Glutamatergic neuron (in vitro differentiated cells): ENCODE data around the gene CAPN12. TPM values are rescaled to one million over a fixed set of nuclear protein-coding genes. Genes with fewer than 3 reads are reported as not detected.

Experiments used
- DNase-seq: peaks from one replicate; pipeline ENCODE4 v3.0.0; 2022
- H3K27ac Mint-ChIP-seq: one replicate; pipeline ENCODE4 v1.8.0; 2020; ENCODE audit warnings: mild to moderate bottlenecking, mixed read lengths, inconsistent platforms; ENCODE audit not compliant: unreplicated experiment
- H3K27me3 Mint-ChIP-seq: one replicate; pipeline ENCODE4 v1.8.0; 2020; ENCODE audit warnings: mild to moderate bottlenecking, moderate library complexity, mixed read lengths, inconsistent platforms; ENCODE audit not compliant: unreplicated experiment
- H3K36me3 Mint-ChIP-seq: one replicate; pipeline ENCODE4 v1.8.0; 2020; ENCODE audit warnings: mild to moderate bottlenecking, mixed read lengths, inconsistent platforms; ENCODE audit not compliant: unreplicated experiment
- H3K4me1 Mint-ChIP-seq: one replicate; pipeline ENCODE4 v1.8.0; 2020; ENCODE audit warnings: mild to moderate bottlenecking, low read depth, mixed read lengths, inconsistent platforms; ENCODE audit not compliant: unreplicated experiment
- H3K4me3 Mint-ChIP-seq: one replicate; pipeline ENCODE4 v1.8.0; 2020; ENCODE audit warnings: mild to moderate bottlenecking, mixed read lengths, inconsistent platforms; ENCODE audit not compliant: unreplicated experiment
- H3K9me3 Mint-ChIP-seq: one replicate; pipeline ENCODE4 v1.8.0; 2020; ENCODE audit warnings: mild to moderate bottlenecking, moderate library complexity, mixed read lengths, inconsistent platforms; ENCODE audit not compliant: unreplicated experiment
- total RNA-seq: library from RNA; stranded (reverse); fragmentation: NEBNext Ultra II Directional; extraction: Animal tissue kit (Norgen Biotek cat#: 25700); gene quantifications from one replicate; pipeline ENCODE4 v1.2.1, GENCODE V29; 2021; ENCODE audit not compliant: unreplicated experiment
- TF ChIP-seq, protein P1 (sequence below): fragments of 200-600 bp; sonication (generic); IDR thresholded peaks from one replicate; pipeline ENCODE4 v1.5.0; 2021; ENCODE audit not compliant: partially characterized antibody, unreplicated experiment

The CAPN12 gene
- total RNA-seq, 1 donor from 2014 or later: 4.8 TPM

DNA sequence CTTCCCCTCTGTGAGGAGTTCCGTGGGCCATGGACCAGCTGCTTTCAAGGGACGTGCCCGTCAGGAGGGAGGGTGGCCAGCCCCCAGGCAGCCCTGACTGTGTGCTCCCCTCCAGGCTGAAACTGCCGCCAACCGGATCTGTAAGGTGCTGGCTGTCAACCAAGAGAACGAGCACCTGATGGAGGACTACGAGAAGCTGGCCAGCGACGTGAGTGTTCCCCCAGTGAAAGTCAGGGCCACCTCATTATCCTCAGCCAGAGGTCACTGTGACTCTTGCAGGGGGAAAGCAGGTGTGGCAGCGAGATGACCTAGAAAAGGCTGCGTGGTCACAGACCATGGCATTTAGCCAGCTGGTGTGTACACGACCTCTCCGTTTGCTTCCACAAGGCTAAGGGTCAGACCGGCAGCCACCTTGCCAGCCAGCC lies 29.9 kb downstream of the CAPN12 start:
- TF ChIP-seq, protein P1, sequence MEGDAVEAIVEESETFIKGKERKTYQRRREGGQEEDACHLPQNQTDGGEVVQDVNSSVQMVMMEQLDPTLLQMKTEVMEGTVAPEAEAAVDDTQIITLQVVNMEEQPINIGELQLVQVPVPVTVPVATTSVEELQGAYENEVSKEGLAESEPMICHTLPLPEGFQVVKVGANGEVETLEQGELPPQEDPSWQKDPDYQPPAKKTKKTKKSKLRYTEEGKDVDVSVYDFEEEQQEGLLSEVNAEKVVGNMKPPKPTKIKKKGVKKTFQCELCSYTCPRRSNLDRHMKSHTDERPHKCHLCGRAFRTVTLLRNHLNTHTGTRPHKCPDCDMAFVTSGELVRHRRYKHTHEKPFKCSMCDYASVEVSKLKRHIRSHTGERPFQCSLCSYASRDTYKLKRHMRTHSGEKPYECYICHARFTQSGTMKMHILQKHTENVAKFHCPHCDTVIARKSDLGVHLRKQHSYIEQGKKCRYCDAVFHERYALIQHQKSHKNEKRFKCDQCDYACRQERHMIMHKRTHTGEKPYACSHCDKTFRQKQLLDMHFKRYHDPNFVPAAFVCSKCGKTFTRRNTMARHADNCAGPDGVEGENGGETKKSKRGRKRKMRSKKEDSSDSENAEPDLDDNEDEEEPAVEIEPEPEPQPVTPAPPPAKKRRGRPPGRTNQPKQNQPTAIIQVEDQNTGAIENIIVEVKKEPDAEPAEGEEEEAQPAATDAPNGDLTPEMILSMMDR: no peak
- H3K27ac Mint-ChIP-seq: no peak overlapping the region

DNA sequence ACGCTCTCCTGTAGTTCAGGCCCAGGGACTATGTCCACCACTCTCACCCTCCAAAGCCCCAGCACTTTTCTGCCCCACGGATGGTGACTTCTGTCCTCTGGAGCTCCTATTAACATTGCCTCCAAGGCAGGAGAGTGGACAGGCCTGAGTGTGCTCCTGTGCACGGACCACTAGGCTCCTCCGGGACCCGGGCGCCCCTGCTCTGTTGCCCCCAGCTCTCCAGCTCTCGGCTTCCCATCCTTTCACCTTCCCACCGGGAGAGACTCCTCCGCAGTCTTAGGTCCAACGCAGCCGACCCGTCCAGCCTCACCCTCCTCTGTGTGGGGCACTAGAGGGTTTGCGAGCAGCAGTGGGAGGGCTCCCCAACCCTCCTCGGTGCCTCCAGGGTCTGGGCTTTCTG lies 30.4 kb downstream of the CAPN12 start:
- Mint-ChIP-seq H3K36me3 (no peaks in the 10 kb centered on the region), H3K27me3 (peaks cover 15% of the 10 kb centered on the region), H3K4me3 (no peak overlapping the region), H3K9me3 (peaks cover 12% of the 10 kb centered on the region), H3K4me1 (peaks cover 3% of the 10 kb centered on the region), H3K27ac (peak overlapping the region; percentile 82)
- TF ChIP-seq, protein P1: no peak
- DNase-seq: no peak

More for the DNA sequence above, 29.9 kb downstream of the CAPN12 start:
- DNase-seq: no peak
- peaks cover 14% of the 10 kb centered on the region for H3K27me3 Mint-ChIP-seq
- H3K9me3 Mint-ChIP-seq: peaks cover 12% of the 10 kb centered on the region
- H3K4me1 Mint-ChIP-seq: peaks cover 3% of the 10 kb centered on the region
- no peak overlapping the region for H3K4me3 Mint-ChIP-seq
- H3K36me3 Mint-ChIP-seq: no peaks in the 10 kb centered on the region

DNA sequence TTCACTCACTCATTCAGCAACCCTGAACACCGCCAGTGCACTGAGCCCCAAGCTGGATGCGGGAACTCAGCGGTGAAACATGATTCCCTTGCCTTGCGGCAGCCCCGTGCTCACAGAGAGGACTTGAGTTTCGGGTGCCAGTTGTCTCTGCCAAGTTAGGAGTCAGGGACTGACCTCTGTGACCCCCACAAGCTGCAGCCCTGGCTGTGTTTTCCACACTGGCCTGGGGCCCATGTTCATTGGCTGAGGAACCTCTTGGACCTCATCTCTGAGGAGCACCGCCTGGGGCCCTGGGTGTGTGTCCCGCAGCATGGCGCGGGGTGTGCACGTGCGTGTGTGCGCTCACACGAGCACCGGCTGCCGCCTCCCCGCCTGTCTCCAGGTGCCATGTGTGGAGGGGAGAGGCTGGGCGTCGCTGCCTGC lies 31.0 kb downstream of the CAPN12 start:
- H3K4me3 Mint-ChIP-seq: no peak overlapping the region
- TF ChIP-seq, protein P1: no peak
- peaks cover 10% of the 10 kb centered on the region for H3K27me3 Mint-ChIP-seq
- H3K27ac Mint-ChIP-seq: peak overlapping the region; percentile 43
- H3K36me3 Mint-ChIP-seq: no peaks in the 10 kb centered on the region
- H3K4me1 Mint-ChIP-seq: peaks cover 3% of the 10 kb centered on the region
- no peak for DNase-seq
- H3K9me3 Mint-ChIP-seq: peaks cover 12% of the 10 kb centered on the region

DNA sequence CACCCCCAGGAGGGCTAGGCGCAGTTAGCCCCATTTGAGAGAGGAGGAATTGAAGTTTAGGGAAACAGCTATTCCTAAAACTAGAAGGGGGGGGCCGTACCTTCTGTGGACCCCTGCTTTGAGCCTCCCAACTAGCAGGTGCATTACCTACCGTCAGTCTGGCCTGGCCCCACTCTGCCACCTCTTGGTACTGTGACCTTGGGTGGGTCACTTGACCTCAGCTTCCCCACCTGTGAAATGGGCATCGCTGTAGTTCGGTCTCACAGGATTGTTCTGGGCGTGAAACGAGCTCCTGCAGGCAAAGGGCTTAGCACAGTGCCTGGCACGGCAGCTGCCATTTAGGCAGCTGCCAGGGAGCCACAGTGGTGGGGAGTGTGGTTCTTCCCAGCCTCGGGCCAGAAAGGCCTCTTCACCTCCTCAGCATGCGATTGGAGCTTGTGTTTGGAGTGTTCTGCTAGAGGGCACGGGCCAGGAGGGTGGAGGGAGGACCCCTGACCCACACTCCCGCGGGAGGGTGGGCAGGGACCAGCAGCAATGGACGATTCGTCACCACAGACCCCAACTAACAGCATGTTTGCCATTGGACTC lies 32.0 kb downstream of the CAPN12 start:
- TF ChIP-seq, protein P1: no peak
- Mint-ChIP-seq H3K4me1 (peaks cover 3% of the 10 kb centered on the region), H3K27me3 (peaks cover 10% of the 10 kb centered on the region), H3K27ac (no peak overlapping the region), H3K9me3 (peaks cover 14% of the 10 kb centered on the region), H3K4me3 (no peak overlapping the region), H3K36me3 (no peaks in the 10 kb centered on the region)
- DNase-seq: no peak

DNA sequence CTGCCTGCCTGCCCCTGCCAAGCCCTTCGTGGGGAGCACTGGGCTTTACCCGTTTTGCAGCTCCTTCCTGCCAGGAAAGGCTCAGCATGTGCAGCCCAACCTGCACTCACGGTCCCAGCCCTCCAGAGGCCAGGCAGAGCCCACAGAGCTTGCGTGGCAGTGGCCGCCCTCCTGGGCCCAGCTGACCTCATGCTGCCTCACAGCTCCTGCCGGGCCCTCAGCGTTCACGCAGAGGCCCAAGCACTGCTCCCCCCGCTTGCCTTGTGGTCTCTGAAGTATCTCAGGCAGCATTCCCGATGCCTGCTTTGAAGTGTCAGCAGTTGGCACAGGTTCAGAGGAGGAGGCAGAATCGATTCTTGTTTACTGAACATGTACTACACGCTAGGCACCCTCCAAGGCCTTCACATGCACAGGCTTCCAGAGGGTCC lies 32.5 kb downstream of the CAPN12 start:
- Mint-ChIP-seq H3K4me1 (peaks cover 3% of the 10 kb centered on the region), H3K27ac (no peak overlapping the region), H3K4me3 (no peak overlapping the region), H3K36me3 (no peaks in the 10 kb centered on the region), H3K9me3 (peaks cover 18% of the 10 kb centered on the region), H3K27me3 (peaks cover 10% of the 10 kb centered on the region)
- no peak for DNase-seq
- TF ChIP-seq, protein P1: no peak
